ENCODE measurements around the gene EXOC6B. TPM values are rescaled to one million over a fixed set of nuclear protein-coding genes. Genes with fewer than 3 reads are reported as not detected.

EXOC6B gene
- total and polyA plus RNA-seq, 9 of the 15 experiments (the other 6 are each of a cell fraction or from before 2014, with no cell fraction given) = 0.28 to 4.2 (median 2.0) TPM

DNA sequence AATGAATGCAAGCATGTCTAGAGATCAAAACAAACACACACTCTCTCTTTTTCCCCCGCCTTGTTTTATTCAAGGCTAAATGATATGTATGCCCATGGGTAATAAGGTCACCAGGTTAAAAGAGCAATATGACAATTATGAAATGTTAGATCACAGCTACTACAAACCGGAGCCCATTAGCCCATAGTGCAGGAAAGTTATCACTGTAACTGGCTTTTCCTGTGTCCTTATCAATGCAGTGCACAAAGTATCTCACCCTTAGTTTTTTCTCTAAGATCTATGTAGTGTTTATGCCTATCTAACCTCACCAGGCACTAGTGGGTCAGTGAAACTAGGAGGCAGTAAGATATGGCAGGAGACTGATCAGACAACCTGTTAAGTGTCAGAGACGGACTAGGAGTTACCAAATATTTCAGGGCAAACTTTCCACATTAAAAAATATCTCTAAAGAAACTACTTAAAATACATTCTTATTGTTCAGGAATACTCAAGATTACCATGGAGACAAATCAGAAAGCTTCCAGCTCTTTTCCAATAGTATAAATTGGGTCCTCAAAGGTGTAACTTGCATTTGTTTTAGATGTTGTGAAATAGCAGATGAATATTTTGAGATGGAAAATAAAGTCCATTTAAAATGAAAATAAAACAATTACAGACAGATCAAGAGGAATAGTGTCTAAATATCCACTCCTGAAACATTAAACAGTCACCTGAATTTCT is 282.2 kb downstream of the EXOC6B start (continued):
- TF ChIP-seq, protein P1, sequence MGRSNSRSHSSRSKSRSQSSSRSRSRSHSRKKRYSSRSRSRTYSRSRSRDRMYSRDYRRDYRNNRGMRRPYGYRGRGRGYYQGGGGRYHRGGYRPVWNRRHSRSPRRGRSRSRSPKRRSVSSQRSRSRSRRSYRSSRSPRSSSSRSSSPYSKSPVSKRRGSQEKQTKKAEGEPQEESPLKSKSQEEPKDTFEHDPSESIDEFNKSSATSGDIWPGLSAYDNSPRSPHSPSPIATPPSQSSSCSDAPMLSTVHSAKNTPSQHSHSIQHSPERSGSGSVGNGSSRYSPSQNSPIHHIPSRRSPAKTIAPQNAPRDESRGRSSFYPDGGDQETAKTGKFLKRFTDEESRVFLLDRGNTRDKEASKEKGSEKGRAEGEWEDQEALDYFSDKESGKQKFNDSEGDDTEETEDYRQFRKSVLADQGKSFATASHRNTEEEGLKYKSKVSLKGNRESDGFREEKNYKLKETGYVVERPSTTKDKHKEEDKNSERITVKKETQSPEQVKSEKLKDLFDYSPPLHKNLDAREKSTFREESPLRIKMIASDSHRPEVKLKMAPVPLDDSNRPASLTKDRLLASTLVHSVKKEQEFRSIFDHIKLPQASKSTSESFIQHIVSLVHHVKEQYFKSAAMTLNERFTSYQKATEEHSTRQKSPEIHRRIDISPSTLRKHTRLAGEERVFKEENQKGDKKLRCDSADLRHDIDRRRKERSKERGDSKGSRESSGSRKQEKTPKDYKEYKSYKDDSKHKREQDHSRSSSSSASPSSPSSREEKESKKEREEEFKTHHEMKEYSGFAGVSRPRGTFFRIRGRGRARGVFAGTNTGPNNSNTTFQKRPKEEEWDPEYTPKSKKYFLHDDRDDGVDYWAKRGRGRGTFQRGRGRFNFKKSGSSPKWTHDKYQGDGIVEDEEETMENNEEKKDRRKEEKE (IDR thresholded peaks at IDR 0.05; ENCODE audit: borderline replicate concordance in 1 of 2, control insufficient read depth in 1 of 2, low read depth in 2 of 2, low read length in 1 of 2) = 0 out of 4 replicates have a peak, but pooled peaks of 1 of the 2 experiments have one; percentile 62
- TF ChIP-seq, protein P2, sequence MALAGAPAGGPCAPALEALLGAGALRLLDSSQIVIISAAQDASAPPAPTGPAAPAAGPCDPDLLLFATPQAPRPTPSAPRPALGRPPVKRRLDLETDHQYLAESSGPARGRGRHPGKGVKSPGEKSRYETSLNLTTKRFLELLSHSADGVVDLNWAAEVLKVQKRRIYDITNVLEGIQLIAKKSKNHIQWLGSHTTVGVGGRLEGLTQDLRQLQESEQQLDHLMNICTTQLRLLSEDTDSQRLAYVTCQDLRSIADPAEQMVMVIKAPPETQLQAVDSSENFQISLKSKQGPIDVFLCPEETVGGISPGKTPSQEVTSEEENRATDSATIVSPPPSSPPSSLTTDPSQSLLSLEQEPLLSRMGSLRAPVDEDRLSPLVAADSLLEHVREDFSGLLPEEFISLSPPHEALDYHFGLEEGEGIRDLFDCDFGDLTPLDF (CRISPR knock-in tag; IDR thresholded peaks at IDR 0.05) = no peak
- TF ChIP-seq CREBBP (IDR thresholded peaks at IDR 0.05; ENCODE audit: low read depth, low read length) (no peak), ZNF431 (CRISPR knock-in tag; IDR thresholded peaks at IDR 0.05) (no peak), TBP (optimal IDR thresholded peaks at IDR 0.05; ENCODE audit: low read depth, low read length) (peak; percentile 36)
- TF ChIP-seq, protein P3, sequence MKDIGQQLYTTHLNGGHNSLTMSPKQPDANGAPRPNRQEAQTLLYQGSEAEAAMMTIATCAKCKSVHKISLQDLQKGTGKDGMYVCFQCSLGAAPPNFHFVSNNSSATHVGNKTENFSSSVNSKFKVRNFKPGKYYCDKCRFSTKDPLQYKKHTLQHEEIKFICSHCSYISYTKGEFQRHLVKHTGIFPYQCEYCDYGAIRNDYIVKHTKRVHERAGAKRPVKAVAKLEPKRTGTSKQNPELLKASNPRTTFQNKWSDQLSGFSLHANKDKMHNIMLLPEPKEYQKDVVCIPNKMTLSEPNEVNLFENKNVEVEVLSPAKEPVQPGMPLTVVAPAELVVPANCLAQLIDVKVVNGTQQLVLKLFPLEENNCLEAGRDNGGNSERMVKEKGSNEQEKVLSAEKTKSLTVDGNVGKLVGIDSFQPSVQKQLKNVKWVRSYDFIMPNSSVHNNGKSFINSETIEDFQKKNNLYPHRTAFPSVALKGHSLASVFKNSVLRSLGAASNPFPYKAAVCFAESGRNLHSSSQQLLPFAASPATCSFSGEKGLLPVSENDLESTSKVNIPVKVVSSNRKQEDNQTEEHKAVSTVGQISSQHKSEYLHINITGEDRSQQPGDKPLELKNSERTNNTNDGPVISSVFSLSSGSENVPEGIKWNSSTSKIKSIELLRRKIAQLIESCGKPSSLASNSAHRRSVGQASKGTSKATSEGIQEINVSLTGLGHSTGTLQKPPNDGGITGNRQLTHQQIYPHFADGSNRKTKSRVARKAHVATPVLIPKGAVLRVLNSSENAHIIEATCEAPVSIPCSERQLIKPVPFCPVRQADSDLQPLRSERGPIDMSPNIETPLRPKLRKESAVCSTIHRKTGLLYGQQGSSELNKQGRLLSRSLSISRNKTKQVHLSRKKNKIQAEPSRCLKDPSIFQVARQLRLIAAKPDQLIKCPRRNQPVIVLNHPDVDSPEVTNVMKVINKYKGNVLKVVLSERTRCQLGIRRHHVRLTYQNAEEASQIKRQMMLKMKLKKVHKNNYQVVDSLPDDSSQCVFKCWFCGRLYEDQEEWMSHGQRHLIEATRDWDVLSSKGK (CRISPR knock-in tag; IDR thresholded peaks at IDR 0.05) = no peak

All from K562 (cell line).